GM12891 (cell line): ENCODE measurements around the gene ARHGAP8.

Source experiments
- PAX5 ChIP-seq: IDR thresholded peaks from 2 replicates; pipeline ENCODE4 v1.6.1; 2011; ENCODE audit warnings: low read length, moderate library complexity, mild to moderate bottlenecking; ENCODE audit not compliant: insufficient read depth, severe bottlenecking
- POLR2A ChIP-seq: IDR thresholded peaks from 2 replicates; pipeline ENCODE4 v1.6.1; 2011; ENCODE audit warnings: low read depth, low read length, control low read depth
- POLR2AphosphoS5 ChIP-seq: IDR thresholded peaks from 2 replicates; pipeline ENCODE4 v1.6.1; 2011; ENCODE audit warnings: low read depth, low read length, control low read depth
- SPI1 ChIP-seq: IDR thresholded peaks from 2 replicates; pipeline ENCODE4 v1.6.1; 2011; ENCODE audit warnings: low read depth, low read length, control low read depth
- TAF1 ChIP-seq: IDR thresholded peaks from 2 replicates; pipeline ENCODE4 v1.6.1; 2011; ENCODE audit warnings: low read depth, low read length, control low read depth

GRCh38 chr22:44845796-44846720 is 93.7 kb downstream of the ARHGAP8 start:
- TF ChIP-seq POLR2AphosphoS5 (no peak), POLR2A (no peak), TAF1 (no peak), PAX5 (no peak), SPI1 (no peak)
